GM21381 (cell line): ENCODE data around the gene MST1.

Source experiments
- ATAC-seq: cut with Tn5 transposase; IDR thresholded peaks from one replicate; pipeline ENCODE4 v1.9.1; 2021; ENCODE audit warnings: mild to moderate bottlenecking, moderate library complexity; ENCODE audit not compliant: unreplicated experiment

MST1 gene

DNA sequence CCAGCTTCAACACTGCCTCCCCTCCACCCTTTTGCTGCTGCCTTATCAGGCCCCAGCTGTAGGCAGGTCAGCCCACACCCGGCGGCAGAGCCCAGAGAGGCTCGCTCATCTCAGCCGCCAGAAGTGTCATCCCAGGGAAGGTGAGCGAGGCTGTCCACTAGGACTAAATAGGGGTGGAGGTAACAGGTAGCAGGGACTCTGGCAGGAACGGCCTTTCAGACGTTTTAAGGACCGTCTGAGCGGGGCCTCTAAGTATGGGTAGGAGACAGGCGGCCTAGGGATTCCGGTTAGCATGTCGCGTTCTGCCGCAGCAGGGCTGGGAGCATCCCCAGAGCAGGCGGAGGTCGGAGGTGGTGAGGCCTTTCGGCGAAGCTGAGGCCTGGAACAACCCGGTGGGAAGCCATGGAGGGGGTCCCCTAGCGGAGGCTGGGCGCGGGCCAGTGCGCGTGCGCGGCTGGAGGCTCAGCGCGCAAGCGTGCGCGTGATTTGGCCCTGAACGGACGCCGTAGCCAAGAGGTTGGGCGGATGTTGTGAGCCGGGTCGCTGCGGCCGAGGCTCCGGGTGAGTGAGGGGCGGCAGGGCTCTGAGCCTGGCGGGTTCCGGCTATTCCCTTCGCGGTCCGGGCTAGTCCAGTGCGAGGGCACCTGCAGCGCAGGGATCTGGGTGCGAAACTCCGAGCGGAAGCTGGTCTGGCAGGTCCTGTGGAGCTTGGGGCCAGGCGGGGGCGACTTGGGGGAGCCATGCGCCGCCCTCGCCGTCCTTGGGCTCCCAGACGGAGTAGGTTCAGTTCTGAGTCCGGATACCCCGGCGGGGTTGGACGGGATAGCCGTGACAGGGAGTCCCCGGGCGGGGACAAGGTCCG is at the start of gene MST1, which contains the start of gene RNF123:
Gene MST1 (minus strand): TSS at position 429 of the 862 bp plus-strand sequence. CDS start 783 bp downstream, outside the sequence.
Gene RNF123 (plus strand): TSS at position 512 of the 862 bp plus-strand sequence. CDS start 1,609 bp downstream, outside the sequence.
- peak; percentile 64 for ATAC-seq

- no peak for ATAC-seq
Measured at GRCh38 chr3:49738067-49738713, 48.9 kb upstream of the MST1 start.

DNA sequence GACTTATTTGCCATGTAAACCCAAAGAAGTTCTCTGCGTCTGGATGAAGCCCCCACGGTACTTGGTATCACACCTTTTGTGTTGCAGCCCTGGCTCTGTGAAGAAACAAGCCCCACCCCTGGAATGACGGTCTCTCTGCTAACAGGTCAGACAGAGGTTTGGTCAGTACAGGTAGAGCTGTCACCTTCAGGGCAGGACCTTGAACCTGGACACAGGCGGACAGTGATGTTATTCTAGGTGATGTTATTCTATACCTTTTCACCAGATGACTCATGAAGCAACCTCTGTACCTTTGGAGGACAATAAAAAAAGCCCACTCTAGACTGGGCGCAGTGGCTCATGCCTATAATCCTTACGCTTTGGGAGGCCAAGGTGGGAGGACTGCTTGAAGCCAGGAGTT is 45.5 kb upstream of the MST1 start:
- no peak for ATAC-seq

DNA sequence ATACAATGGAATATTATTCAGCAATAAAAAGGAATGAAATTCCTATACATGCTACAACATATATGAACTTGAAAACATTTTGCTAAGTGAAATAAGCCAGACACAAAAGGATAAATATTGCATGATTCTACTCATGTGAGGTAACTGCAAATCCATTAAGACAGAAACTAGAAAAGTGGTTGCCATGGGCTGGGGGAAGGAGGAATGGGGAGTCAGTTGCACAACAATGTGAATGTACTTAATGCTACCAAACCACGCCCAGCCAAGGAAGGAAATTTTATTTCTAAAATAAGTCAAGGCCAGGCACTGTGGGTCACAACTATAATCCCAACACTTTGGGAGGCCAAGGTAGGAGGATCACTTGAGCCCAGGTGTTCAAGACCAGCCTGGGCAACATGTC is 44.3 kb upstream of the MST1 start:
- ATAC-seq = no peak

- ATAC-seq = no peak
Measured at GRCh38 chr3:49732597-49732996, 43.3 kb upstream of the MST1 start.

DNA sequence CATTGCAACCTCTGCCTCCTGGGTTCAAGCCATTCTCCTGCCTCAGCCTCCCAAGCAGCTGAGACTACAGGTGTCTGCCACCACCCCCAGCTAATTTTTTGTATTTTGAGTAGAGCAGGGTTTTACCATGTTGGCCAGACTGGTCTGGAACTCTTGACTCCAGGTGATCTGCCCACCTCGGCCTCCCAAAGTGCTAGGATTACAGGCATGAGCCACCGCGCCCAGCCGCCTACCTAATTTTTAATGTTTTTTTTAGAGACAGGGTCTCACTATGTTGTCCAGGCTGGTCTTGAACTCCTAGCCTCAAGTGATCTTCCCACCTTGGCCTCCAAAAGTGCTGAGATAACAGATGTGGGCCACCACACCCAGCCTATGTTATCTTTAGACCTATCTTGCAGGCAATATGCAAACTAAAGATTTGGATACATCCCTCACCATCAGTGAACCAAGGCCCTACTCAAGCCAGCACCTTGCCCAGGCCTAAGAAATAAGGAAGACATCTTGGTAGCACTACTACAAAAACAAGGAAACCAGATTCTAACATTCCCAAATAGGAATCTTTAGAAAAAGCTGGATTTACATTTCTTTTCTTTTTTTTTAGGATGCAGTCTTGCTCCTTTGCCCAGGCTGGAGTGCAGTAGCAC is 40.8 kb upstream of the MST1 start:
- ATAC-seq = no peak

DNA sequence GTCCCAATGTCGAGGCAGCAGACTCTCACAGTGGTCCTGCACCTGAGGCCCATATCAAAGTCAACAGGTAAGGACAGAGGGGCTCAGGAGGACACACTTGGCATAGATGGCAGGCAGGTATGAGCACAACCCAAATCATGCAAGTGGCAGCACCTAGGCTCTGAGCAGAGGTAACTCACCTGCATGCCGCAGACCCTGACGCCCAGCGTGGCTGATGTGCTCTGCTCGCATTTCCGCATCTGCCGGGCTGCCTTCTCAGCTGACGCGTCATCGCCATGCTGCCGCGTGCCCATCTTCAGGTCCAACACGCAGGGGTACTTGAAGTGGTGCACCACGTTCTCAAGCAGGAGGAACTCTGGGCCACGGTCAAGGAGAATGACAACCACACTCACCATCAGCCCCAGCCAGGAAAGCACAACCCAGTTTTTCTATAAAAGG is 38.7 kb upstream of the MST1 start:
- no peak for ATAC-seq

DNA sequence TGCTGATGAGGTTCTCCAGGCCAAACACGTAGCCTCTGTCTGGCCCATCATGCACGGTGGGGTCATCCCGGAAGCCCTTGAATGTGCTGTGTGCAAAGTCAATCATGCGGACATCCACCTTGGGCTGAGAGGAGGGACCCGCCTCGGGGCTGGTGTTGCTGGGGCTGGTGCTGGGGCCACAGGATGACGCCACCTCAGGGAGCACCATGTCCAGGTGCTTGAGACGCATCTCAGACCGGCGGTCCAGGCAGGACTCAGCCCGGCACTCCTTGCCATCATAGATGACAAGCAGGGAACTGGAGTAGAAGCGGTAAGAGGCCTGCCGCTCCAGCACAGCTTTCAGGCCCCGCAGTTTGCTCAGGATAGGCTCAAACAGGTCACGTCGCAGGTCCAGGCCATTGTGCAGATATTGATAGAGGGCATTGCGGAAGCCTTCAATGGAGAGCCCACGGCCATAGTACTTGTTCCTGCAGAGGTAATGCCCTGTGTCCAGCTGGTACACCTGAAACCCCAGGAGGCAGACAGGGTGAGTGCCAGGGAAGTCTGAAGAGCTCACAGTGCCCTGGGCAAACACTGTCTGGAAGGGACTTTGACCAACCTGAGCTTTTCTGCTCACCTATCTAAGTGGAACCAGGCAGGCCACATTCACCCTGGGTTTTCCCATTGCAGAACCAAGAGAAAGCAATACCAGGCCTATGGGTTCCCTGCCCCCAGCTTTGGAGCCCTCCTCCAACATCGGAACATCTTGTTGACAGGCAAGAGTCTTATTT is 38.1 kb upstream of the MST1 start:
- no peak for ATAC-seq

- ATAC-seq = no peak
Measured at GRCh38 chr3:49725906-49726681, 36.8 kb upstream of the MST1 start.

- no peak for ATAC-seq
Measured at GRCh38 chr3:49724586-49724985, 35.3 kb upstream of the MST1 start.

DNA sequence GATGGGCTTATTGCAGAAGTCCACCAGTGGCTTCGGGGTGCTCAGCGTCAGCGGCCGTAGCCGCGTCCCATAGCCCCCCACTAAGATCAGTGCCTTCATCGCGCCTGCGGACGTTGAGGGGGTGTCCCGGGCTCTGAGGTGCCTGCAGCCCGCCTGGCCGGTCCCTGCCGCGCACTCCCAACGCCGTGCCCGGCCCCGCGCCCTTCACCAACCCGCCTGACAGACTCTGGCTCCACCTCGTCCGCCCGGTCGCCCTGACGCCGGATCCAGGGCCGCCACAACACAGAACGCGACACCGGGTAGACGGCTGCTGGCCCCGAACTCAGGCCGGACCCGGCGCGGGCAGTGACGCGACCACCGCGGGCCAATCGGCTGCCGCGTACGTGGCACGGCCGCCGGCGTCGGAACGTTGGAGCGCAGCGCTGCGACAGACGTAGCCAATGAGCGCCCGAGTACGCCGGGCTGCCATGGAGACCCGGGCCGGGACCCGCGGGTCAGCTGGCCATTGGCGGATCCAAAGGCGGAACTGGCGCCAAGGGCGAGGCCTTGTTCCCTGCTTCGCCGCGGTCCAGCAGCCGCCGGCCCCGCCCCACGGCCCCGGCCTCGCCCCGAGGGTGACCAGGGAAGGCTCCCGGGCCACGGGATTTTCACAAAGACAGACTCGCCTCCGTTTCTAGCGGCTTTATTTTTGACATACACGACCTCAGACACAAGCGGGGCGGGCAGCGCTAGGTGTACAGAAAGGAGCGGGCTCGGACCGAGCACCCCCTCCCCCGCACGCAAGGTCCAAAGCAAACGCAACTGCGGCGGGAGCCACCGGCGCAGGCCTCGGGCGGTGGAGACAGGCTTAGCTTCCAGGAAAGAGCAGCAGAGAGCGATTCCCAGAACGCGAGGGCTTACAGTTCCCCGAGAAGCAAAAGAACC is 34.6 kb upstream of the MST1 start, which contains the start of gene GMPPB:
Gene GMPPB (minus strand): TSS at position 324 of the 924 bp plus-strand sequence. CDS start 225 bp downstream, at position 99.
- ATAC-seq = peak; percentile 84

- ATAC-seq = peak; percentile 4
Measured at GRCh38 chr3:49723296-49723627, 34.0 kb upstream of the MST1 start.

DNA sequence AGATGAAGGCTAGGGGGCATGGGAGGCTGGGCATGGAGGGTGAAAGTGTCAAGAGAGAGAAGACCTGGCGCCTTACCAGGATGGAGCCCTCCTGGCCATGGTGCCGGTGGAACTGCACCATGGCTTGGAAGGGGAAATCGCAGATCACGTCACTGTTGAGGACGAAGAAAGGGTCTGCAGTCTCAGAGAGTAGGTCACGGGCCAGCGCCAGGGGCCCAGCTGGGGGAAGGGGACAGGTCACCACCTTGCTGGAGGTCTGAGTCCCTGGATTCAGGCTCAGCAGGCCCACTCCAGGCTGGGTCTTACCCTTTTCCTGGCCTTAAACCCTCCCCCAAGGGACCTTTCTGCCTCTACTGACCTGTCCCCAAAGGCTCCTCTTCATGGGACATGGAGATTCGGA is 33.6 kb upstream of the MST1 start:
- no peak for ATAC-seq

DNA sequence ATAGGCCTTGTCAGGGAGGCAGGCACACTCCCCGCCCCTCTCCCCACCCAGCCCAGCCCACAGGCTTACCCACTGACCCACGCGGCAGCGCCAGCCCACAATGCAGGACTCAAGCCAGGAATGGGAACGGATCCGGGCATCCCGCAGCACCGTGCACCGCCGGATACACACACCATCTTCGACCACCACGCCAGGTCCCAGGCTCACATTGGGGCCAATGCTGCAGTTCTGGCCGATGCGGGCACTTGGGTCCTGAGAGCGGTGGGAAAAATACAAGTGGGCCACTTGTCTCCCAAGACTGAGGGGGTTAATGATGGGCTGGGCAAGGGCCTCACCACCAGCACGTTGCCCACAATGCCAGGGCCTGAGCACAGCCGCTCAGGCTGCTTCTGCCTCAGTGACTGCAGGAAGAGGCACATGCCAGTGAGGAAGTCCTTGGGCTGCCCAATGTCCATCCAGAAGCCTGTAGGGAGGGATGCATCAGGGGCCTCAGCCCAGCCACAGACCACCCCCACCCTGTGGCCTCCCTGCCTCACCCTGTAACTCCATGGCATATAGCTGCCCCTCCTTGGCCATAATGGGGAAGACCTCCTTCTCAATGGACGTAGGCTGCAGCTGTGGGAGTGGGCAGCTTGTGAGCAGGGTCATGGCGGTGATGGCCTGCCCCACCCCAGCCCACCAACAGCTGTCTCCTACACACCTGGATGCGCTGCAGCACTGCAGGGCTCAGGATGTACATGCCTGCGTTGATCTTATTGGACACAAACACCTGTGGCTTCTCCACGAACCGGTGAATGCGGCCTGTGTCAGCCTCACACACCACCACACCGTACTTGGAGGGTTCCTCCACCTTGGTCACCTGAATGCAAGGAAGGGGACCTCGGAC is 32.9 kb upstream of the MST1 start:
- ATAC-seq = no peak

- no peak for ATAC-seq
Measured at GRCh38 chr3:49721596-49721895, 32.3 kb upstream of the MST1 start.

DNA sequence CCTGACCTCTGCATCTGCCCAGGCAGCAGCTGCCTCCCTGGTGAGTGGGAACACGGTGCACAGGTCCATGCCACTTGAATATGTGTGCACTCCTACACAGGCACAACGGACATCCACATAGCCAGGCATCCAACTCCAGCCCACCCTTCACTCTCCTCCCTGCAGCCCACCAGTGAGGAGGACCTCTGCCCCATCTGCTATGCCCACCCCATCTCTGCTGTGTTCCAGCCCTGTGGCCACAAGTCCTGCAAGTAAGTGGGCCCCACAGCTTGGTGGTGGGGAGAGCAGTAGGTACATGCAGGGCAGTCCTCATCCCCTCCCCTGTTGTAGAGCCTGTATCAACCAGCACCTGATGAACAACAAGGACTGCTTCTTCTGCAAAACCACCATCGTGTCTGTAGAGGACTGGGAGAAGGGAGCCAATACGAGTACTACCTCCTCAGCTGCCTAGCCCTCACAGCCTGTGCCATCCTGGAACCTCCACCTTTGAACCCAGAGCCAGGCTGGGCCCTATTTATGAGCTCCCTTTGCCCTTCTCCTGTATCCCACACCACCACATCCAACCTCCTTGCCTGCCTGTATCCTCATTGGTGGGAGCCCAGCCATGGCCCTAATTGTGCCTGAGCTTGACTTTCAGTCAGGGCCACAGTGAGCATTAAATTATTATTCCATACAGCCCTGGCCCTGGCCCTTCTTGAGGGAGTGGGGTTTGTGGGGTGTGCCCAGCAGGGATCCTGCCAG is 31.8 kb upstream of the MST1 start:
- ATAC-seq = no peak

GRCh38 chr3:49719214-49719884 is 30.1 kb upstream of the MST1 start, which contains the start of gene AMIGO3:
TSS of gene AMIGO3 (minus strand) at chr3:49719684. CDS start at chr3:49719465, 219 bp downstream.
- peak; percentile 40 for ATAC-seq
